Stimulated activated CD8-positive, alpha-beta memory T cell treated with anti-CD3 and anti-CD28 coated beads, Interleukin-2, amount 100 ng/mL, for 48 hours (primary cell): Measurements from ENCODE around the gene DHRS3.
A peak's percentile ranks its signal among the peaks of the same experiment; 100 is the strongest.

Experiments
- DNase-seq, 2 donors: peaks; one replicate each; pipeline ENCODE4 v3.0.0-alpha.2; 2020; ENCODE audit warnings: low read depth in 2 of 2

DHRS3 gene

GRCh38 chr1:12617511-12617900, 504 bp downstream of the DHRS3 start:
- DNase-seq, result peak in 1 of 2 donors; percentile 12

- peak in 1 of 2 donors; percentile 12 for DNase-seq
These were observed 1.2 kb downstream of the DHRS3 start for GRCh38 chr1:12616709-12617373.

DNA sequence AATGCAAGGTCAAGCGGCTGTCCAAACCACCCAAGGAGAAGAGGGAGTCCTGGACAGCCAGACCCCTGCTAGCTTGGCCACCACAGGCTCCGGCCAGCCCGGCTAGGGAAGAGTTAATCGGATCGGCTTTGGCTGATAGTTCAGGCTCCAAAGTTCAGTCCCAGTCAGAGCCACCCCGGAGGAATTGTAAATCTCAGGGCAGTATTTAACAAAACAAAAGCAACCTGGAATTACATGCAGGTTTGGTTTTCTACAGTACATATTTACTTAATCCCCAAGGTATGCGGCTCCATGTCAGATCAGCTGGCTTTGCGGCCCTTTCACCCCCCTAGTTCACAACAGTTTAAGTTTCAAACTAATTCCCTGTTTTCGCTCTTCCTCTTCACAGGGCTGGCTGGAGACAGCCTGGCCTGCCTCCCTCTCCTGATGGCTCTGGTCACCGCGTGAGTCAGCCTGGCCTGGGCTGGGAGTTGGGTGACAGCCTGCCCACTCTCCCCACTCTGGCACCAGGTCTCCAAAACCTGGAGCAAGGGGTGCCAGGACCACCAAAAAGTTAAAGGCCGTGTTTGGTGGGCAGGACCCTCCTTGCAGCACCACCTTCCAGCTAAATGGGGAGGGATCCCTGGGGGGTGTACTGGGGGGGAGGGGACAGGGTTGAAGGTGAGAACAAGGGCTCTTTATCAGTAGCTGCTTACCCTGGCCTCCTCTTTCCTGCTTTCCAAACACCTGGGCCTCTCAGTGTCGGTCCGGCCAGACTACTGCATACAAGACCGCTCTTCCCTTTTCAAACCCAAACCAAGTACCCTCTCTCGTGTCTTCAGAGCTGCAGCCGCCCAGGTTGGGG, 1.9 kb downstream of the DHRS3 start:
- DNase-seq, result peak in 1 of 2 donors; percentile 10

- no peak for DNase-seq
These were observed 2.7 kb downstream of the DHRS3 start for GRCh38 chr1:12615159-12615864.

GRCh38 chr1:12614402-12615158, 3.4 kb downstream of the DHRS3 start:
- DNase-seq, result no peak

- no peak for DNase-seq
These were observed 4.8 kb downstream of the DHRS3 start for GRCh38 chr1:12613180-12613579.

- no peak for DNase-seq
These were observed 7.1 kb downstream of the DHRS3 start for GRCh38 chr1:12610941-12611340.

DNA sequence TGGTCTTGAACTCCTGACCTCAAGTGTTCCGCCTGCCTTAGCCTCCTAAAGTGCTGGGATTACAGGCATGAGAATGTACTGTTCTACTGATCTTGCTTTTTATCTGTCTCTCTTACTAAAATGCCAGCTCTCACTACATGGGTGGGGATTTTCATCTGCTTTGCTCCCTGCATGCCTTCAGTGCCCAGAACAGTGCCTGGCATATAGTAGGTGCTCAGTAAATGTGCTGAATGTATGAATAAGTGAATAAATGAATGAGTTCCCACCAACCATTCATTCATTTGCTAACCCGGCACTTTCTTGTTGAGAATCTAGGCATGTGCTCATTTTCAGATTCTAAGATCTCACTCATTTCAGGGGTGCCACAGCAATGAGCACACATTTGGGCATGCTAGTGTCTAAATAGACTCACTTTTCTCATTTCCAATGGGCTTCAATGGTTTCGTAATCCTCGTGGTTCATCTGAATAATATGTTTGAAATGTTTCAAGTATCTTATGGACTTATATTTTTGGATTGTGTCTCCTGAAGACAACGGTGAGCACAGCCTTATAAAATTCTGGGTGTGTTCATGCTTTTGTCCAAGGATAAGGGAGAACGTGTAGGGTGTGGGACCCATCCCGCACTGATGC, 7.6 kb downstream of the DHRS3 start:
- DNase-seq, result no peak

DNA sequence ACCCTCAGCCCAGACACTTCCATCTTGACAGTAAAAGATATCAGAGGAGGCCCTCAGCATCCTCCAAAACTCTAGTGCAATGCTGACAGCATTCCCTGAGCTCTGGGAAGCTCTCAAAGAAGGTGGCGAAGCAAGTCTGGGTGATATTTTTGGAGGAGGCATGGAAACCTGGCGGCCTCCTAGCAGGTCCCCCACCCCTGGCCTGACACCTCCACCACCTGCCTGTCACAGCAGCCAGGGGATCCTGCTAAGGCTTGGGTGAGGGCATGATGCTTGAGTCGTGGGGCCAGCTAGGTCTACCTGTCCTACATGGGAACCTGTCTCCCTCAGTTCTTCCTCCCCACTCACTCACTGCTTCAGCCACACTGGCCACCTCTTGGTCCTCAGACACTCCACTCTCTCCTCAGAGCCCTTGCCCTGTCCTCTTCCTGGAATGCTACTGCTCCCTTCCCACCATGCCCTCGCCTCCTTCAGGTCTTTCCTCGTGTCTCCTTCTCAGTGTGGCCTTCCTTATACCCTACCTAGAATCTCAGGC, 8.5 kb downstream of the DHRS3 start:
- no peak for DNase-seq

DNA sequence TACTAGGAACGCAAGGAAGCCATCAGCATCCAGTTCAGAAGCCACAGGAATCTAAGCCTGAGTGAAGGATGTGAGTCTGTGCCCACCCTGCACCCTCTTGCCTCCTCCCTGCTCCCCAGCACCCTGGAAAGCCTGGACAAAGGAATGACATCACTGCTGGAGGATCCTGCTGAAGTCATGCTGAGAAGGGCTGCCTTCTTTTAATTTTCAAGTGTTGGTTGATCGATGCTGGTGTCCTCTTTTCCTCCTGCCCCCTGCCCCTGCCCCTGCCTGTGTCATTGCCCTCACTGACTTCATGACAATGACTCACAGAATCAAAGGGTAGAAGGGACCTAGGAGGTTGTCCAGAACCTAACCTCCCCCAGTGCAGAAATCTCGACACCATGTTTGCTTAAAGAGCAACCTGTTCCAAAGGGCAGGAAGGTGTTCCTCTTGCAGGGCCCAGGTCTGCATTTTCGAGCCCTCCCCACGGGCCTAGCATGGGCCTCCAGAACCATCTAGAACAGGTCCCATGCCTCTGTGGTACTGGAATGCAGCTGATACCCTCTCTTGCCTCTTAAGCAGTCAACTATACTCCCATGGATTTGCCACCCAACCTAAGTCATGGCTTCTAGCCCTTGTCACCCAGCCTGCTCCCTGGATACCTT, 9.6 kb downstream of the DHRS3 start:
- DNase-seq, result no peak

DNA sequence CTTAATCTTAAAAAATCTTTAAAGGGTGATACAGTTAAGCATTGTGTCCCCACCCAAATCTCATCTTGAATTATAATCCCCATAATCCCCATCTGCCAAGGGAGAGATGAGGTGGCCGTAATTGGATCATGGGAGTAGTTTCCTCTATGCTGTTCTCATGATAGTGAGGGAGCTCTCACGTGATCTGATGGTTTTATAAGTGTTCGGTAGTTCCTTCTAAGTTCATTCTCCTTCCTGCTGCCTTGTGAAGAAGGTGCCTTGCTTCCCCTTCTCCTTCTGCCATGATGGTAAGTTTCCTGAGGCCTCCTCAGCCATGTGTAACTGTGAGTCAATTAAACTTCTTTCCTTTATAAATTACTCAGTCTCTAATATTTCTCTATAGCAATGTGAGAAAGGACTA, 10.7 kb downstream of the DHRS3 start:
- DNase-seq, result no peak

GRCh38 chr1:12604986-12605385, 13.0 kb downstream of the DHRS3 start:
- no peak for DNase-seq

- peak in 1 of 2 donors; percentile 46 for DNase-seq
These were observed 13.7 kb downstream of the DHRS3 start for GRCh38 chr1:12604114-12604874.

DNA sequence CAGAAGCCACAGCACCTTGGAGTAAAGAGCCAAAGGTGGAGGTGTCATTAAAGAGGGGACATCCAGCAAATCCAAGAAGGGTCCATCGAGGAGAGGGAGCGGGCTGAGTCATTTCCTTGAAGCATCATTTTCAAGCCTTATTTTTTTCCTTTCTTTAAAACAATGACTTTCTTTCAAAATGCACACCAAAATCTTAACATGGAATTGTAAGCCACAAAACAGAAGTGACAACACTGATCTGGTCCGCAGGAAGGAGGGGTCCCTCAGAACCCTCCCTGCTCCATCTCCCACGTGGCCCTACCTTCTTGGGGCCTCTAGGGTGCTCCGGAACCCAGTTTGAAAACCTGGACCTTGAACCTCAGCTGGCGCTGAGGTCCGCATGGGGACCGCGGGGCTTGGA, 14.8 kb downstream of the DHRS3 start:
- DNase-seq, result no peak

DNA sequence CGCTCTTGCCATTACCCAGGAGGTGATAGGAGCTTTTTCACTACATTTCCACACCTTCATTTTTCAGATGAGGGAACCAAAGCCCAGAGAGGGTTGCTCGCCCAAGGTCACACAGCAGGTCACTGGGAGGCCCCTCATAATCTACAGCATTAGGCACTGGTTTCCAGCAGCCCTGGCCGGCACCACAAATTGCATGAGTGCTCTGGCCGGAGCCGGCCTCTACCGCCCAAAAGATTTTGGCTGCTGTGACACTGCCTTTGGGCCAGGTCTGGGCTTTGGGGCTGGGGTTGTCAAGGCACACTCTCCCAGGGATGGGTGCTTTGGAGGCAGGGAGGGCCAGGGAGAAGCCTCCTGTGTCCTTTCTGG, 15.4 kb downstream of the DHRS3 start:
- no peak for DNase-seq

DNA sequence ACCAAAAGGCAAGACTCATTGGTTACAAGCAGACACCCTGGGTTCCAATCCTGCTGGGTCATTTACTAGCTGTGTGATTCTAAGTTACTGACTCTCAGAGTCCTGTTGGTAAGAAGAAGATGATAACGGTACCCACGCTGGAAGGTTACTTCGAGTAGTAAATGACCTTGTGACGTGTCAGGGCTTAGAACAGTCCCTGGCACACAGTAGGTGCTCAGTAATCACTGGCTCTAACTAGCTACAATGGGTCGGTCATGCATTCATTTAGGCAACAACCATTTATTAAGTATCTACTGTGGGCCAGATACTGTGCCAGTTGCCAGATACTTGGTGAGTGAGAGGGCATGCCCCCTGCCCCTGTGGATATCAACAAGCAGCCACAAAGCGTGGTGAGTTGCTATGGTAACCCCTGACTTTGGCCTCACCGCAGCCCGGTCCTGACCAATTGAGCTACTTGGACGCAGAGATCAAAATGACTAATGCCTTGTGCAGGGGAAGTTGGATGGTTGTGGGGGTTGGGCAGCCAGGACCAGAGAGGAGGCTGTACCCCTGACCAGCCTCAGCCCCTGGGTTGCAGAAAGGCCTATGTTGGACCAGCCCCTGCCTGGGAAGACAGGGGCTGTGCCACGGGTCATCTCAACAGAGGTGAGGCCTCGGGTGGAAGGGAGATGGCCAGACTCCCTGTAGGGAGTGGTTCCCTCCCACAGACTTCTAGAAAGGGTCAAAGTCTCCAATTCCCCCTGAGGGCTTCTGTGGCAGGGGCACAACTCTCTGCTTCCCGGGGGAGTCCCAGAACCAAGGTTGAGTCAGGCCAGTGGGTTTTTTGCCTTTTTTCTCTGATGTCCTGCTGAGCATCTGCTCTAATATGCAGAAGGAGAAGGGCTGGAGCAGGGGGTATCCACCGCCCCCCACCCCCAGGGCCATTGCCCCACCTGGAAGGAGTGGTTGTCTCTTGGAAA, 16.0 kb downstream of the DHRS3 start:
- no peak for DNase-seq

DNA sequence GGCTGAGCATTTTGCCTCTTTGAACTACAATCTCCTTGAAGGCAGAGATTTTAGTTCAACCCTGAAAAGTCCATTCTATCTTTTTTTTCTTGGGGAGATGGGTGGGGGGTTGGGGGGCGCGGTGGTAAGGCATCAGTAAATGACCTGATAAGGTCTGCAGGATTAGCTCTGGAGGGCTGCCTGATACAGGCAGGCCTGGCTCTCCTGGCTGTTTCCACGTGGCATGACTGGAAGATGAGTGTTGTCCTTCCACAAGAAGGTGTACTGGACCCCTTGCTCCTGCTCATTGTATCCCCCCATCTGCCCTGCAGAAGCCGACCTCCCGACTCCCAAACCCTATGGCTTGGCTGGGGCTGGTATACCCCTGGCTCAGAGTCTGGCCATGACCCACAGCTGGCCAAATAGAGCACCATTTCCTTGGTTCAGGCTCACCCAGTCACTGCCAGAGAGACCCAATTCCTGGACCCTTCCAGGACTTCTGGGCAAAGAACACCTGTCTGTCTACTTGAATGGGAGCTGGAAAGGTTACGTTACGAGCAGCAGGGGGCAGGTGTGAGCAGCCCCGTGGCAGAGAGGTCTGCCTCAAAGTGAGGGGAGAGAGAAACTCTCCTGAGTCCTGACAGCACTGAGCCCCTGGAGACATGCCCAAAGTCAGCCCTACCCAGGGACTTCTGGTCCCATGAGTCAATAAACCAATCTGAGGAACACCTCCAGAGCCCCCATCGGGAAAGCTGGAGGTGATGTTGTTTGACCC, 17.0 kb downstream of the DHRS3 start:
- peak in 1 of 2 donors; percentile 36 for DNase-seq

DNA sequence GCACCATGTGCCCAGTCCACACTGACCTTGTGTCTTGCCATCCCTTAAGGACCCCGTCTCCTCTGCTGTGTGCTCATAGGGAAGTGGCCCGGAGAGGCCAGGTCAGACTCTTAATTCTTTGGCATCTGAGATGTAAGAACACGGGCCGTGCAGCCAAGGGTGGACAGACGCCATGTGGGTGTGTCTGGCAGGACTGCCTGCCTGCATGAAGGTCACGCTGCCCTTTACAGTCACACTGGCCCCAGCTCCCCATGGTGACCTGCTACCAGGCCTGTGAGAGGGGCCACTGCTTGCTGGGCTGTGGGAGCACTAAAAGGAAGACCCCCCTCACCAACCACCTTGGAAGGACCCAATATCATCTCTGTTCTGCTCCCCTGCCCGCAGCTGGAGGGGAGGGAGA, 17.7 kb downstream of the DHRS3 start:
- no peak for DNase-seq
